Jurkat, Clone E6-1 (cell line): ENCODE measurements around the gene OVCH2. TPM values are rescaled to one million over a fixed set of nuclear protein-coding genes. Genes with fewer than 3 reads are reported as not detected.
"Not testable (repeated sequence)": the region's sequence is repeated elsewhere in the genome, so short reads cannot be mapped to it uniquely, and the experiment has no call there.

ENCODE experiments used
- DNase-seq: peaks from one replicate; pipeline ENCODE4 v3.0.0-alpha.2; 2011; ENCODE audit warnings: low read depth, low spot score
- H3K4me3 ChIP-seq: 2 replicates; pipeline ENCODE4 v1.5.1; 2011; ENCODE audit warnings: mild to moderate bottlenecking, low read length, control low read depth, moderate library complexity
- polyA plus RNA-seq: library from polyadenylated mRNA; unstranded; fragments of >200 nt; gene quantifications from one replicate; pipeline ENCODE4 v1.2.1, GENCODE V29; 2012; ENCODE audit warnings: missing spikeins; ENCODE audit not compliant: insufficient read length, insufficient read depth

The OVCH2 gene
- polyA plus RNA-seq, result not detected

- no peak for DNase-seq
- H3K4me3 ChIP-seq, result no peak within 1 kb of the TSS
Measured at GRCh38 chr11:7706377-7706776, at the start of gene OVCH2. Gene OVCH2, minus strand, starts transcription at chr11:7706477. Its CDS starts 83 bp downstream, at chr11:7706394.

- no peak for DNase-seq
- H3K4me3 ChIP-seq, result no peak overlapping the region
Measured at GRCh38 chr11:7749456-7749855, 43.2 kb upstream of the OVCH2 start.

- H3K4me3 ChIP-seq, DNase-seq: not testable (repeated sequence)
Measured at GRCh38 chr11:7734767-7735166, 28.5 kb upstream of the OVCH2 start.

- no peak overlapping the region for H3K4me3 ChIP-seq
- DNase-seq, result no peak
Measured at GRCh38 chr11:7714786-7715185, 8.5 kb upstream of the OVCH2 start.

GRCh38 chr11:7703740-7704139 is 2.5 kb downstream of the OVCH2 start:
- H3K4me3 ChIP-seq, result no peak overlapping the region
- no peak for DNase-seq

- H3K4me3 ChIP-seq, result no peak overlapping the region
- no peak for DNase-seq
Measured at GRCh38 chr11:7696424-7696823, 9.9 kb downstream of the OVCH2 start.

GRCh38 chr11:7694235-7694634 is 12.0 kb downstream of the OVCH2 start:
- no peak for DNase-seq
- no peak overlapping the region for H3K4me3 ChIP-seq

- no peak for DNase-seq
- no peak overlapping the region for H3K4me3 ChIP-seq
Measured at GRCh38 chr11:7692426-7692825, 13.9 kb downstream of the OVCH2 start.

- DNase-seq, result no peak
- H3K4me3 ChIP-seq, result no peak overlapping the region
Measured at GRCh38 chr11:7691759-7692350, 14.4 kb downstream of the OVCH2 start.

- H3K4me3 ChIP-seq, result no peak overlapping the region
- no peak for DNase-seq
Measured at GRCh38 chr11:7690648-7691047, 15.6 kb downstream of the OVCH2 start.

- DNase-seq, result no peak
Measured at GRCh38 chr11:7689239-7689638, 17.0 kb downstream of the OVCH2 start.

GRCh38 chr11:7688238-7688826 is 17.9 kb downstream of the OVCH2 start:
- no peak overlapping the region for H3K4me3 ChIP-seq
- peak; percentile 10 for DNase-seq

More at GRCh38 chr11:7689239-7689638, 17.0 kb downstream of the OVCH2 start:
- no peak overlapping the region for H3K4me3 ChIP-seq

GRCh38 chr11:7687386-7687785 is 18.9 kb downstream of the OVCH2 start:
- no peak for DNase-seq
- H3K4me3 ChIP-seq, result no peak overlapping the region

GRCh38 chr11:7686761-7687160 is 19.5 kb downstream of the OVCH2 start:
- H3K4me3 ChIP-seq, result no peak overlapping the region
- no peak for DNase-seq

GRCh38 chr11:7683571-7683970 is 22.7 kb downstream of the OVCH2 start:
- no peak overlapping the region for H3K4me3 ChIP-seq
- no peak for DNase-seq

- H3K4me3 ChIP-seq, result no peak overlapping the region
- DNase-seq, result no peak
Measured at GRCh38 chr11:7677796-7678201, 28.5 kb downstream of the OVCH2 start.

GRCh38 chr11:7677071-7677470 is 29.2 kb downstream of the OVCH2 start:
- DNase-seq, result no peak
- no peak overlapping the region for H3K4me3 ChIP-seq

- no peak for DNase-seq
- H3K4me3 ChIP-seq, result no peak overlapping the region
Measured at GRCh38 chr11:7675631-7676030, 30.6 kb downstream of the OVCH2 start.

- DNase-seq, result no peak
- H3K4me3 ChIP-seq, result no peak overlapping the region
Measured at GRCh38 chr11:7673724-7674434, 32.4 kb downstream of the OVCH2 start.

GRCh38 chr11:7672960-7673723 is 33.1 kb downstream of the OVCH2 start, which contains the start of gene CYB5R2:
Gene CYB5R2, minus strand, starts transcription at chr11:7673500. Its CDS starts 675 bp downstream, at chr11:7672825.
- DNase-seq, result no peak
- no peak within 1 kb of the TSS for H3K4me3 ChIP-seq
